ENCODE data around the gene NOBOX. TPM values are rescaled to one million over a fixed set of nuclear protein-coding genes. Genes with fewer than 3 reads are reported as not detected.

Gene NOBOX
- total RNA-seq, 1 donor: not detected

DNA sequence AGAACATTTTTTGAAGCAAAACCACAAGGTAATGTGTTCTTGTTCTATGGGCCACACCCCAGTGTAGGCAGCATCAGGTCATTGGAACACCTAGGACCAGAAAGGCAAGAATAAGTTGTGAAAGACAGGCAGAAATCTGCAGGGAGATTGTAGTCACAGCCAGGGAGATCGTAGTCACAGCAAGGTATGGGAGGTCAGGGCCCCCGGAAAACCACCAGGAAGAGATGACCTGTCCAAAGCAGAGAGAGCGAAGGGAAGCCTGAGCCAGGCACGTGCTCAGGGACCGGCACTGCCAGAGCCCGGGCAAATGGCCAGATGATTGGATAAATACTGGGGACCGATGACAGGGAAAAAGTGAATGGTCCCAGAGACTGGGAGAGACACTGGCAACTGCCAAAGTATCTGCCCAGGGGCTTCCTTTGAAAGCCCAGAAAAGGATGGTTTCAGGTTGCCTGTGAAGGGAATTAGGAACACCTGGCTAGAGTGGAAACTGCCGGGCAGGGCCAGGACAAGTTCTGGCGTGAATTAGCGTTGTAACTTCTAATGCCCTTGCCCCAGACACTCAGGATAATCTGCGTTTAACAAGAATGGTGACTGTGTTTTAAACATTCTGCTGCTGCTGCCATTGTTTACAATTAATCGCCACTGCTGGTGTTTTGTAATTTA lies 3.9 kb upstream of the NOBOX start:
- Histone ChIP-seq H3K4me1 (ENCODE audit: insufficient read depth, low read length) (no peaks in the 10 kb centered on the region), H3K4me3 (ENCODE audit: low read length) (no peak overlapping the region), H3K9me3 (ENCODE audit: low read depth, low read length) (no peaks in the 10 kb centered on the region)

DNA sequence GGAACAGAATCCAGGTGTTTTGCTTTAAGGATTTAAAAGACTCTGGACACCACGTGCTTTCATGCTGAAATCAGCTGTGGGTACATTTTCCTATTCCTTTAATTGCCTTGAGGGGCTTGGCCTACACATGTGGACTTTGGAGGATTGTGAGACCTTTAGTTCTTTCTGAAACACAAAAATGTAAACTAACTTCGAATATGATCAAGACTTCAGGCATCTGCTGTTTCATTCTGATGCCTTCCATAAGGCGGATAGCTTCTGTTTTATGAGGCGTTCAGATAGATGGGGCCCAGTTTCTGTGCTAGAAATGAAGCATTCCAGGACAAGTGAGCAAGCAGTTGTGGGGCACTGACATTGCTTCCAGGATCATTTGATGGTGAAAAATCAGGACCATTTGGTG lies 1.5 kb upstream of the NOBOX start:
- no peaks in the 10 kb centered on the region for H3K27me3 ChIP-seq (ENCODE audit: insufficient read depth, low read length)
- H3K4me1 ChIP-seq (ENCODE audit: insufficient read depth, low read length): no peaks in the 10 kb centered on the region
- H3K9me3 ChIP-seq (ENCODE audit: low read depth, low read length): no peaks in the 10 kb centered on the region
- no peak overlapping the region for H3K4me3 ChIP-seq (ENCODE audit: low read length)

More for the DNA sequence above, 3.9 kb upstream of the NOBOX start:
- H3K27me3 ChIP-seq (ENCODE audit: insufficient read depth, low read length): no peaks in the 10 kb centered on the region

DNA sequence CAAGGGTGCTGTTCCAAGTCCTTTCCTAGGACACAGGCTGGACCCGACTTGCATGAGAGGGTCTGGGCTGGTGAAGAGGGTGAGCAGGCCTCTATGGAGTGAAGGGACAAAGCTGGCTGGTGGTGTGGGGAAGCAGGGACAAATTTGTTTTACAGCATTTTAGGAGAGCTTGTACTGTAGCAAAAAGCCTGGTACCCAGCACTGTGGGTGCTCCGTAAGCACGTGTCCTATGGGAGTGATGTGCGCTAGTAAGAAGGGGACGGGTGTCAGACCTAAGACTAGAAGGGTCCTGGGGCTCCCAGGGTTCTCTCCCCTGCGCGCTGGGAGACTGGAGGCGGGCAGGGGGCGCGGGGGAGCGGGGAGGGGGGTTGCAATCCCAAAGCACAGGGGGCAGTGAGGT lies 391 bp downstream of the NOBOX start:
- Histone ChIP-seq H3K27me3 (ENCODE audit: insufficient read depth, low read length) (no peaks in the 10 kb centered on the region), H3K9me3 (ENCODE audit: low read depth, low read length) (no peaks in the 10 kb centered on the region), H3K4me1 (ENCODE audit: insufficient read depth, low read length) (no peaks in the 10 kb centered on the region), H3K4me3 (ENCODE audit: low read length) (no peak overlapping the region)

DNA sequence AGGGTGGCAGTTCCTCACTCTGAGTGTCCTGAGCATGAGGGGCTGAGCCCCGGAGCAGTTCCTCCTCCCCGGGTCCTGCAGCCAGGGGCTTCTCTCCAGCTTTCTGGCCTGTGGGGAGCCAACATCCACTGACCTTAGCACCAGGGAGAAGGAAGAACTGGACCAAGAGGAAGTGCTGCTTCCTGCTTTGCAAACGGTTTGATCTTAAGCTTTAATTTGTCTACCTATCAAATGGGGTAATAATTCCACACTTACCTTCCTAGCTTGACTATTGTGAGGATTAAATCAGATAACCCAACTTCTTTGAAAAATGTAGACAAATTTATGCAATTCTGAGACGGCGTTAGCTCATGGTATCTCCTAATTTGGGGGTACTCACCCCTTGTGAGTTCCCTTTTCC lies 2.0 kb downstream of the NOBOX start:
- H3K9me3 ChIP-seq (ENCODE audit: low read depth, low read length): no peaks in the 10 kb centered on the region

DNA sequence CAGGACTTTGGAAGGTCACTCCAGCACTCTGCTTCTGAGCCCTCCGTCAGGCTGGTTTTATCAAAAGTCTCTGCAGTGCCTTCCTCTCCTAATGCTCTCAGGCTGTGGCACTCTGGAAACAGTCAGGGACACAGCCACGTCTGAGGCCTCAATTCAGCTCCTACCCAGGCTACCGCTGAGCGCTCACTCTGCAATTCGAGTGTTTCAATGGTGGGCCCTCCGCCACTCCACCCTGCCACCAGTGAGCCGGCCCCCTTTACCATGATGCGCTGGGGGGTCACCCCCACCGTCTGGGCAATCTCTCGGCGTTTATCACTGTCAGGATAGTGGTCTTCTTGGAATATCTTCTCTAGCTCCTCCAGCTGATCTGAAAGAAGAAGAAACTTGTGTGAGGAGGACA lies 3.5 kb downstream of the NOBOX start:
- H3K27me3 ChIP-seq (ENCODE audit: insufficient read depth, low read length): no peaks in the 10 kb centered on the region
- H3K4me3 ChIP-seq (ENCODE audit: low read length): no peak overlapping the region
- H3K4me1 ChIP-seq (ENCODE audit: insufficient read depth, low read length): no peaks in the 10 kb centered on the region
- H3K9me3 ChIP-seq (ENCODE audit: low read depth, low read length): no peaks in the 10 kb centered on the region

More for the DNA sequence above, 2.0 kb downstream of the NOBOX start:
- no peak overlapping the region for H3K4me3 ChIP-seq (ENCODE audit: low read length)
- no peaks in the 10 kb centered on the region for H3K4me1 ChIP-seq (ENCODE audit: insufficient read depth, low read length)
- no peaks in the 10 kb centered on the region for H3K27me3 ChIP-seq (ENCODE audit: insufficient read depth, low read length)

DNA sequence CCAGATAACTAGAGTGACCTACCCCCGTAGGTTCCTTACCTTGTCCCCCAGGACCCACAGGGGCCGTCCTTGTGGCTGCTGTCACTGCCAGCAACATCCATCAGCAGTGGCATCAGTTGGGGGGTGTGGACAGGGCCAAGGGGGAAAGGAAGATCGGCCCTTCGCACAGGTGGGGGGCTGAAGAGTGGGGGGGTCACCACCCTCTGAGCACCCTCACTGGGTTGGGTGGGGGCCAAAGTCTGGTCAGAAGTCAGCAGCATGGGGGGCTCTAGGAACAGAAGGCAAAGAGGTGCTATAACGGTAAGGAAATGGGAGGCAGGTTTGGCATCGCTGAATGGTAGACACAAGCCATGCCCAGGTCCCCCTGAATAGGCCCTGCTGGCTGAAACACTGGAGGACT lies 4.6 kb downstream of the NOBOX start:
- Histone ChIP-seq H3K4me1 (ENCODE audit: insufficient read depth, low read length) (no peaks in the 10 kb centered on the region), H3K9me3 (ENCODE audit: low read depth, low read length) (no peaks in the 10 kb centered on the region), H3K27me3 (ENCODE audit: insufficient read depth, low read length) (no peaks in the 10 kb centered on the region), H3K4me3 (ENCODE audit: low read length) (no peak overlapping the region)

DNA sequence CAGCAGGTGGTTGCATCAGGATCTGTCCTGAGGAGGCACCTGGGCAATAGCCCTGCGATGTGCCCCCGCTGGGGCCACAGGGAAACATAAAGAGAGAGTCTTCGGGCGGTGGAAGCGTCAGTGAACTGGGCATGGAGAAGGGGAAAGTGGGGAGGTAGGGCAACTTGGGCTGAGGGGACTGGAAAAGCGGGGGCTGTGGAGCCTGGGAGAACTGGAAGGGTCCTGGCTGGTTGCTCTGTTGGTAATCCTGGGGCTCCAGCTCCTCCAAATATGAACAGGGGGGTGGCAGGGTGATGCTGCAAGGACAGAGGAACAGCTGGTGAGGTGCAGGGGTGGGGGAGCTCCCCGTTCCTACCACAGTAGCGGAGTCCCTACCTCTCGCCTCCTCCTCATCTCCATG lies 5.2 kb downstream of the NOBOX start:
- H3K9me3 ChIP-seq (ENCODE audit: low read depth, low read length): no peaks in the 10 kb centered on the region
- no peak overlapping the region for H3K4me3 ChIP-seq (ENCODE audit: low read length)
- no peaks in the 10 kb centered on the region for H3K27me3 ChIP-seq (ENCODE audit: insufficient read depth, low read length)
- H3K4me1 ChIP-seq (ENCODE audit: insufficient read depth, low read length): no peaks in the 10 kb centered on the region

DNA sequence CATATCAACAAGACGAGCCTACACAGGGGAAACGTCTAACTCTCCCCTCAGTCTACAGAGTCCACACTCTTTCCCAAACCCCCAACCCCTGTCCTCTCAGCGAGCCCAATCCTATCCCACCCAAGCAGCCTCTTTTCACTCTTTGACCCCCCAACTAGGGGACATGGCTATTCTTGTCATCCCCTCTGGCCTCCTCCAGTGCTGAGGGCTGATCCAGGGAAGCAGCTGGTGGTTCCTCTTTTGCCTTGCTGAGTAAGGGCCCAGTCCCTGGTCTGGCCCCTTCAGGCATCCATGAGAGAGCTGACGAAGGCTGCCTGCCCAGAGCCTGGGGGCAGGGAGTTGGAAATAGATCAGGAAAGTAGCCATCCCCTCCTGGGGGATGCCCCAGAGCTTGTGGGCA lies 6.4 kb downstream of the NOBOX start:
- Histone ChIP-seq H3K27me3 (ENCODE audit: insufficient read depth, low read length) (no peaks in the 10 kb centered on the region), H3K4me3 (ENCODE audit: low read length) (no peak overlapping the region), H3K9me3 (ENCODE audit: low read depth, low read length) (no peaks in the 10 kb centered on the region), H3K4me1 (ENCODE audit: insufficient read depth, low read length) (no peaks in the 10 kb centered on the region)

DNA sequence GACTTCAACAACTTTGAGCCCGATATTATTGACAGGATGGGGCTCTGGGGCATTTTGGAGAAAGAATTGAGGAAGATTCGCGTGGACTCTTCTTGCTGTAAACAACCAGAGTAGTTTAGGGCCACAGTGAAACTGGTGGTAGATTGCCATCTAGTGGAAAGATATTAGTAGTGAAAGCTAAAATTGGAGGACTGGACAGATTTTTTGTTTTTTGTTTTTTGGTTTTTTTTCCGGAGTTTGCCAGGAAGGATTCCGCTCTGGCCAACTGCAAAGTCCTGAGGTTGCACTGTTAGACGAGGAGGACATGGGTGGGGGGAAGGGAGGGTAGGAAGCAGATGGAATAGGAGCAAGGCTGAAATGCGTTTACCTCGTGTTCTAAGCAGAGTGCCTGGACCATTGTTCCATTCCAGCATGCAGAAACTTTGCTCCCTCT lies 11.7 kb downstream of the NOBOX start:
- Histone ChIP-seq H3K9me3 (ENCODE audit: low read depth, low read length) (no peaks in the 10 kb centered on the region), H3K4me1 (ENCODE audit: insufficient read depth, low read length) (peaks cover 6% of the 10 kb centered on the region)

DNA sequence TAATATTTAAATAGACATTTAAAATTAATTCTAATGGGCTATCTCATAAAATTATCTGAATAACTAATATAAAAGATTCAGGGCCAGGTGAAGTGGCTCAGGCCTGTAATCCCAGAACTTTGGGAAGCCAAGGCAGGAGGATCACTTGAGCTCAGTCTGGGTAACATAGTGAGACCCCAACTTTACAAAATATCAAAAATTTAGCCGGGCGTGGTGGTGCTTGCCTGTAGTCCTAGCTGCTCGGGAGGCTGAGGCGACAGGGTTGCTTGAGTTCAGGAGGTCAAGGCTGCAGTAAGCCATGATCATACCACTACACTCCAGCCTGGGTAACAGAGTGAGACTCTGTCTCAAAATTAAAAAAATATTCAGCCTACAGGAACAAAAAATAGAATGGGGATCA lies 12.5 kb downstream of the NOBOX start:
- Histone ChIP-seq H3K4me3 (ENCODE audit: low read length) (no peak overlapping the region), H3K4me1 (ENCODE audit: insufficient read depth, low read length) (peaks cover 6% of the 10 kb centered on the region), H3K9me3 (ENCODE audit: low read depth, low read length) (no peaks in the 10 kb centered on the region), H3K27me3 (ENCODE audit: insufficient read depth, low read length) (no peaks in the 10 kb centered on the region)

More for the DNA sequence above, 11.7 kb downstream of the NOBOX start:
- Histone ChIP-seq H3K27me3 (ENCODE audit: insufficient read depth, low read length) (no peaks in the 10 kb centered on the region), H3K4me3 (ENCODE audit: low read length) (no peak overlapping the region)

DNA sequence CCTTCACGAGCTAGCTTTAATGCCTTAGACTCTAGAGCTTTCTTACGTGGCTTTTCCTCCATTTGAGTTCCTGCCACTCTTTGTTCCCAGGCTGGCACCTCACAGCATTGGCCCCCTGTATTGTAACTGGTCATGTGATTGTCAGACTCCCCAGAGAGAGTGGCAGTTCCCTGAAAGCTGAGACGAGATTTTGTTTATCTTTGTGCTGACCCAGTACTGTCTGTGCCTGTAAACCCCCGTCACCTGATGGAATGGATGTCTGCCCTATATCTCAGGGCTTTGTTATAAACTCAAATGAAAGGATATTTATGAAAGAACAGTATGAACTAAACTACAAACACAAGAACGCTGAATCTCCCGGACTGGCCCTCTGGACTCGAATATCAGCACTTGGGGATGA lies 13.0 kb downstream of the NOBOX start:
- Histone ChIP-seq H3K9me3 (ENCODE audit: low read depth, low read length) (no peaks in the 10 kb centered on the region), H3K4me1 (ENCODE audit: insufficient read depth, low read length) (peaks cover 6% of the 10 kb centered on the region), H3K4me3 (ENCODE audit: low read length) (no peak overlapping the region), H3K27me3 (ENCODE audit: insufficient read depth, low read length) (no peaks in the 10 kb centered on the region)

DNA sequence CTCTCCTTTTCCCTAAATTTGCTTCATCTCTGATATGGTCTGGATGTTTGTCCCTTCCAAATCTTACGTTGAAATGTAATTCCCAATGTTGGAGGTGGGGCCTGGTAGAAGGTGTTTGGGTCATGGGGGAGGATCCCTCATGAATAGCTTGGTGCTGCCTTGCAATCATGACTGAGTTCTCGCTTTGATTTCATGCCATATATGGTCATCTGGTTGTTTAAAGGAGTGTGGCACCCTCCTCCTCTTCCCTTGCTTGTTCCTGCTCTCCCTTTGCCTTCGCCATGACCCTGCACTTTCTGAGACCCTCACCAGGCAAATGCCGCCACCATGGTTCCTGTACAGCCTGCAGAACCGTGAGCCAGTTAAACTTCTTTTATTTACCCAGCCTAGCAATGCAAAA lies 14.5 kb downstream of the NOBOX start:
- H3K4me1 ChIP-seq (ENCODE audit: insufficient read depth, low read length): peaks cover 6% of the 10 kb centered on the region
- H3K4me3 ChIP-seq (ENCODE audit: low read length): no peak overlapping the region
- H3K27me3 ChIP-seq (ENCODE audit: insufficient read depth, low read length): no peaks in the 10 kb centered on the region
- no peaks in the 10 kb centered on the region for H3K9me3 ChIP-seq (ENCODE audit: low read depth, low read length)

DNA sequence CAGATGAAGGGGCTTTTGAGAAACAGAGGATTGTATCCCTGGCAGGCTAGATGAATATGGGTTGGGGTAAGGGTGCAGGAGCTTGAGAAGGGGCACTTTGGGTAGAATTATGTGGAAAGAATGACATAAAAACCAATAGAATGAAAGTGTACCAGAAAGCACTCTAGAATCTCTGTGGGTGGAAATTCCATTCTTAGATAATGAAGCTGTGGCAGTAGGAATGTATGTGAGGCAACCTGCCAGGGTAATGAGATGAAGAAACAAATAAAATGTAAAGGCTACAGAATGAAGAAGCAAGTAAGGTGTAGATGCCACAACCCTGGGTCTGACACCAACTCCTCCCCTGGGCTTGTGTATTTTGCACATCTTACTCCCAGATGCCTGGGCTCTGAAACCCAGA lies 16.8 kb downstream of the NOBOX start:
- peaks cover 3% of the 10 kb centered on the region for H3K4me1 ChIP-seq (ENCODE audit: insufficient read depth, low read length)
- no peaks in the 10 kb centered on the region for H3K27me3 ChIP-seq (ENCODE audit: insufficient read depth, low read length)
- no peaks in the 10 kb centered on the region for H3K9me3 ChIP-seq (ENCODE audit: low read depth, low read length)
- H3K4me3 ChIP-seq (ENCODE audit: low read length): no peak overlapping the region

DNA sequence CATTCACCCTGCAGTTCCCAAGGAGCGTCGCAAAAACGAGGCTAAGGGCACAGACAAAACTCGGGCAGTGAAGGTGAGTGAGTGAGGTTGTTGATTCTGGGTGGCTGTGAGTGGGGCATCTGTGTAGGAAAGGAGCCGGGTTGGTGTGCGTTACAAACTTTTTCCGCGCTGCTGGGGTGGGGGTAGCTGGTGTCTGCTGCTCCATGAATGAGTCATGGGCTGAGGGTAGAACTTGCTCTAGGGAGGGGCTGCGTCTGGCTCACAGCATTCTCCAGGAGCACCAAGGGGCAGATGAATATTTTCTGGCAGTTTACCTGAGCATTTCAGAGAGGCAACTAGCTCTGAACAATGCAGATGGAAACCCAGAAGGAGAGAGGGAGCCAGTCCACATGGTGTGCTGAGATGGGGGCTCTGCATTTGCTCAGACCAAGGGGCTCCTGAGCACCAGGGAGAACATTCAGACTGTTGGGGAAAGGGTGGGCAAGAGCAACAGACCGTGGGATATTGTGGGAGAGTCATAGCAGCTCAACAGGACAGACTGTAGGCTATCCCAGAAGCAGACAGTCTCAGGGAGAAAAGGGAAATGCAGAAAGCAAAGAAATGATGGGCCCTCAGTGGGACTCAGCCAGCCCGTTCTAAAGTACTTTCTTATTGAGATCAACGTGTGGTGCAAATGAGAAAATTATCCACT lies 18.8 kb downstream of the NOBOX start:
- no peaks in the 10 kb centered on the region for H3K27me3 ChIP-seq (ENCODE audit: insufficient read depth, low read length)
- no peaks in the 10 kb centered on the region for H3K9me3 ChIP-seq (ENCODE audit: low read depth, low read length)
- no peaks in the 10 kb centered on the region for H3K4me1 ChIP-seq (ENCODE audit: insufficient read depth, low read length)
- no peak overlapping the region for H3K4me3 ChIP-seq (ENCODE audit: low read length)

DNA sequence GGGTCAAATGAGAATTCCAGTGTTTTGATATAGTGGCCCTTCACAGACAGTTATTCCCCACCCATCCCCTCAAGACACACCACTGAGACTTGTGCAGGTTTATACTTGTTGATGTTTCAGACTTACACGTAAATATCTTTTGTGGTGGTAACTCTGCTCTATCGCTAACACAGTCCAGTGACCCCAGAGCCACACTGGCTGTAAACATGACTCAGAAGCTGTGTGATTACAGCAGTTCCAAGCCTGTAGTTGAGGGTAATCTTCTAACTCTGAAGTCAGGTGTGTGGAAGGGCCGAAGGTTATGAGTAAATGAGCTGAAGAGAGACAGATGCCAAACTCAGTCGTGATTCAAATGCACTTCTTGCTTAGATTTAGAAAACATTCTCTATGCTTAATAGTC lies 19.4 kb downstream of the NOBOX start:
- H3K4me1 ChIP-seq (ENCODE audit: insufficient read depth, low read length): no peaks in the 10 kb centered on the region
- no peak overlapping the region for H3K4me3 ChIP-seq (ENCODE audit: low read length)
- no peaks in the 10 kb centered on the region for H3K27me3 ChIP-seq (ENCODE audit: insufficient read depth, low read length)
- H3K9me3 ChIP-seq (ENCODE audit: low read depth, low read length): no peaks in the 10 kb centered on the region

DNA sequence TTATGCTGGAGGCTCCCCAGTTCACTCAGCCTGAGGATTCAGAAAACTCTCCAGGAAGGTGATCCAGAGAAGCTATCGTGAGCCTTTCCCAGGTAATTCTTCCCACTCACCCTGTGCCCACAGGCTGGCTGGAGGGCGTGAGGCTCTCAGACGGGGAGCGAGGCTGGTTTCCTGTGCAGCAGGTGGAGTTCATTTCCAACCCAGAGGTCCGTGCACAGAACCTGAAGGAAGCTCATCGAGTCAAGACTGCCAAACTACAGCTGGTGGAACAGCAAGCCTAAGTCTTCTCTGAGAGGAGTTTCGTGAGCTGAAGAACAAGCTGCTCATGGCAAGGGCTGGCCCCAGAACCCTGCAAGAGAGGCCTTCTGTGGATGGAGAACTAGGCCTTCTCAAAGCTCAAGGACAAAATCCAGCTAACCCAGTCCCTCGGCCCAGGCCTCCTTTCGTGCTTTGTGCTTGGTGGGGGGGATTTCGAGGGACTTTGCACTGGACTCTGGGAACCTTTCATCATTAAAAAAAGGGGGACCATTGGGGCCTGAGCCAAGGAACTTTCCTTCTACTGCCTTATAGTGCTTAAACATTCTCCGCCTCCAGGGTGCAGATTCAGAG lies 23.6 kb downstream of the NOBOX start:
- Histone ChIP-seq H3K4me1 (ENCODE audit: insufficient read depth, low read length) (no peaks in the 10 kb centered on the region), H3K4me3 (ENCODE audit: low read length) (no peak overlapping the region), H3K27me3 (ENCODE audit: insufficient read depth, low read length) (no peaks in the 10 kb centered on the region), H3K9me3 (ENCODE audit: low read depth, low read length) (no peaks in the 10 kb centered on the region)

Data from mononuclear cell (primary cell).